Measurements from ENCODE around the gene FLNC.

GRCh38 chr7:128875523-128875948 lies 45.3 kb downstream of the FLNC start:
- TF ChIP-seq POLR2AphosphoS5 (IDR thresholded peaks at IDR 0.05; ENCODE audit: insufficient read depth, low read depth, low read length) (no peak), EZH2 (IDR thresholded peaks at IDR 0.05; ENCODE audit: borderline replicate concordance, low read depth, low read length, severe bottlenecking) (no peak), POLR2A (IDR thresholded peaks at IDR 0.05; ENCODE audit: low read depth, low read length) (no peak), MAX (IDR thresholded peaks at IDR 0.05; ENCODE audit: insufficient read depth, insufficient read length) (no peak)
- TF ChIP-seq, protein P1, sequence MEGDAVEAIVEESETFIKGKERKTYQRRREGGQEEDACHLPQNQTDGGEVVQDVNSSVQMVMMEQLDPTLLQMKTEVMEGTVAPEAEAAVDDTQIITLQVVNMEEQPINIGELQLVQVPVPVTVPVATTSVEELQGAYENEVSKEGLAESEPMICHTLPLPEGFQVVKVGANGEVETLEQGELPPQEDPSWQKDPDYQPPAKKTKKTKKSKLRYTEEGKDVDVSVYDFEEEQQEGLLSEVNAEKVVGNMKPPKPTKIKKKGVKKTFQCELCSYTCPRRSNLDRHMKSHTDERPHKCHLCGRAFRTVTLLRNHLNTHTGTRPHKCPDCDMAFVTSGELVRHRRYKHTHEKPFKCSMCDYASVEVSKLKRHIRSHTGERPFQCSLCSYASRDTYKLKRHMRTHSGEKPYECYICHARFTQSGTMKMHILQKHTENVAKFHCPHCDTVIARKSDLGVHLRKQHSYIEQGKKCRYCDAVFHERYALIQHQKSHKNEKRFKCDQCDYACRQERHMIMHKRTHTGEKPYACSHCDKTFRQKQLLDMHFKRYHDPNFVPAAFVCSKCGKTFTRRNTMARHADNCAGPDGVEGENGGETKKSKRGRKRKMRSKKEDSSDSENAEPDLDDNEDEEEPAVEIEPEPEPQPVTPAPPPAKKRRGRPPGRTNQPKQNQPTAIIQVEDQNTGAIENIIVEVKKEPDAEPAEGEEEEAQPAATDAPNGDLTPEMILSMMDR (IDR thresholded peaks at IDR 0.05; ENCODE audit: extremely low read depth in 1 of 2, insufficient read depth in 1 of 2, low read depth in 1 of 2, low read length in 2 of 2), result no peak

Measured in endothelial cell of umbilical vein (primary cell).